Measurements from ENCODE around the gene POU2F1. TPM values are rescaled to one million over a fixed set of nuclear protein-coding genes. Genes with fewer than 3 reads are reported as not detected.

The POU2F1 gene
- total and polyA plus RNA-seq, 12 donors = 3.2 to 52.5 (median 12.6) TPM

- no peak for TF ChIP-seq CTCF (IDR thresholded peaks at IDR 0.05)
- H3K4me1 ChIP-seq (replicated peaks in 1 of 2) = peaks cover 9 to 21% of the 10 kb centered on the region in 2 donors
- H3K36me3 ChIP-seq (replicated peaks in 1 of 2) = no peaks in the 10 kb centered on the region
- H3K27me3 ChIP-seq = no peaks in the 10 kb centered on the region
- no peak overlapping the region for H3K4me3 ChIP-seq
- DNase-seq = no peak
- no peak overlapping the region for H3K27ac ChIP-seq
- no peaks in the 10 kb centered on the region for H3K9me3 ChIP-seq (replicated peaks in 1 of 3)
- intact Hi-C loops (cut with DNase I) = no loop called here
- 78 to 90% (median 82%) methylated on average over 5 of the region's 5 CpGs for WGBS, 4 donors
Observed at GRCh38 chr1:167427848-167428247, 207.2 kb downstream of the POU2F1 start.

- intact Hi-C loops (cut with DNase I) = no loop called here
- Histone ChIP-seq H3K27ac (peak overlapping the region in 1 of 5 donors; percentile 13), H3K9me3 (replicated peaks in 1 of 3) (no peaks in the 10 kb centered on the region), H3K4me3 (no peak overlapping the region), H3K27me3 (no peaks in the 10 kb centered on the region), H3K4me1 (replicated peaks in 1 of 2) (peaks cover 9 to 21% of the 10 kb centered on the region in 2 donors), H3K36me3 (replicated peaks in 1 of 2) (no peaks in the 10 kb centered on the region)
- TF ChIP-seq POLR2A (IDR thresholded peaks at IDR 0.05) (no peak), CTCF (IDR thresholded peaks at IDR 0.05) (no peak)
- WGBS, 4 donors = 48 to 63% (median 53%) methylated on average over 2 of the region's 2 CpGs
- peak in 2 of 7 donors; percentile 39 to 42 for DNase-seq
Observed at GRCh38 chr1:167428395-167428794, 207.7 kb downstream of the POU2F1 start.

DNA sequence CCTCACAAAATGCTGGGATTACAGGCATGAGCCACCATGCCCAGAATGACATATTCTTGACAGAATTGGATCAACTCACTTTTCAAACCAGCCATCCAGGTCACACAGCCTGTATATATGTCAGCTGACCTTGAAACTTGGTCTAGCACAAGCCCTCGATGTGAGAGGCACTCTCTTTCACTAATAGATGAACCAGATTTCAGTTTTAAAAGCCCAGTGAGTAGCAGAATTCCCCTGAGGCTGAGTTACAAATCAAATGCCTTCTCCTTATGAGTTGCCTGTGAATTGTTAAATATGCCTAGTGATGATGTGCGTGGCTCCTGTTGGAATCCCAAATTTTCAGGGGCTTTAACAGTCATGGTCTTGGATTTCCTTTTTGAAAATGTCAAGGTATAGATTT is 208.9 kb downstream of the POU2F1 start:
- Histone ChIP-seq H3K4me1 (replicated peaks in 1 of 2) (peaks cover 9 to 21% of the 10 kb centered on the region in 2 donors), H3K36me3 (replicated peaks in 1 of 2) (no peaks in the 10 kb centered on the region), H3K9me3 (replicated peaks in 1 of 3) (no peaks in the 10 kb centered on the region), H3K4me3 (no peak overlapping the region), H3K27ac (no peak overlapping the region), H3K27me3 (no peaks in the 10 kb centered on the region)
- WGBS, 4 donors = 57 to 60% (median 58%) methylated on average over 2 of the region's 2 CpGs
- no peak for TF ChIP-seq CTCF (IDR thresholded peaks at IDR 0.05)
- TF ChIP-seq POLR2A (IDR thresholded peaks at IDR 0.05) = no peak
- no peak for DNase-seq
- intact Hi-C loops (cut with DNase I) = no loop called here

GRCh38 chr1:167430134-167430848 is 209.6 kb downstream of the POU2F1 start:
- WGBS, 4 donors = 84 to 87% (median 84%) methylated on average over 11 to 17 of the region's 17 CpGs
- Histone ChIP-seq H3K9me3 (replicated peaks in 1 of 3) (no peaks in the 10 kb centered on the region), H3K36me3 (replicated peaks in 1 of 2) (no peaks in the 10 kb centered on the region), H3K4me3 (no peak overlapping the region), H3K27ac (no peak overlapping the region), H3K27me3 (no peaks in the 10 kb centered on the region), H3K4me1 (replicated peaks in 1 of 2) (peaks cover 9 to 21% of the 10 kb centered on the region in 2 donors)
- intact Hi-C loops (cut with DNase I) = no loop called here
- peak in 2 of 7 donors; percentile 23 to 27 for DNase-seq
- TF ChIP-seq CTCF (IDR thresholded peaks at IDR 0.05) (no peak), POLR2A (IDR thresholded peaks at IDR 0.05) (no peak)

Measured in adrenal gland (tissue), 12 donors.